Measurements from ENCODE around the gene SH2D4B. TPM values are rescaled to one million over a fixed set of nuclear protein-coding genes. Genes with fewer than 3 reads are reported as not detected.

SH2D4B gene
- total RNA-seq, 2 experiments from 2014 or later, result 0.11 to 0.21 TPM

GRCh38 chr10:80648106-80648505 lies 110.4 kb downstream of the SH2D4B start:
- ChIA-PET POLR2A (no interaction called here), CTCF (no interaction called here)

- ChIA-PET POLR2A (no interaction called here), CTCF (no interaction called here)
These were observed 111.5 kb downstream of the SH2D4B start for GRCh38 chr10:80649183-80649582.

DNA sequence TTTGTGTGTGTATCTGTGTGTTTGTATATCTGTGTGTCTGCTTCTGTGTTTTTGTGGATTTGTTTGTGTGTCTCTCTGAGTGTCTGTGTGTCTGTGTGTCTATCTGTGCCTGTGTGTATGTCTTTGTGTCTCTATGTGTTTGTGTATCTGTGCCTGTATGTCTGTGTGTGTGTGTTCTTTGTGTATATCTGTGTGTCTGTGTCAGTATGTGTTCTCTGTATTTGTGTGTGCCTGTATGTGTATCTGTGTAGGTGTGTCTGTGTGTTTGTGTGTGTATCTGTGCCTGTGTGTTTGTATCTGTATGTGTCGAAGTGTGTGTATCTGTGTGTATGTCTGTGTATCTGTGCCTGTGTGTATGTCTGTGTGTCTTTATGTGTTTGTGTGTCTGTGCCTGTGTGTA lies 118.2 kb downstream of the SH2D4B start:
- POLR2A ChIA-PET, result no interaction called here
- CTCF ChIA-PET, result no interaction called here

- ChIA-PET CTCF (no interaction called here), POLR2A (no interaction called here)
These were observed 120.4 kb downstream of the SH2D4B start for GRCh38 chr10:80658068-80658467.

DNA sequence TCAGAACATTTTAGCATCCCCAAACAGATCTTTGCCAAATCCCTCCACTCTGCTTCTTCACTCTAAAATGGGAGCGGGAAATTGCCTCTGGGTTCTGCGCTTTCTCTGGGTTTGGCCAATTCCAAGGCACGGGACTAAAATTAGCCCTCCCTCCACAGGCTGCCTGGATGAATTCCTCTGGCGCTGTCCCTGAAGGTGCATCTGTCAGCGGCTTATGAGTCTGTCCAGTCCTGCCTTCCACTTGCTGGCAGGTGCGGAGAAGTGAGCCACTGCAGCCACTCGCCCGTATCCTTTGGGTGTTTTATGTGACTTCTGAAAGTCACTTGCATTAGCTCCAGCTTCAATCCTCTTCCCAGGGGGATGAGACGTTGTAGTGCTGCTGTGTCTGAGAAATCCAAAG lies 121.6 kb downstream of the SH2D4B start:
- POLR2A ChIA-PET, result no interaction called here
- CTCF ChIA-PET, result no interaction called here

DNA sequence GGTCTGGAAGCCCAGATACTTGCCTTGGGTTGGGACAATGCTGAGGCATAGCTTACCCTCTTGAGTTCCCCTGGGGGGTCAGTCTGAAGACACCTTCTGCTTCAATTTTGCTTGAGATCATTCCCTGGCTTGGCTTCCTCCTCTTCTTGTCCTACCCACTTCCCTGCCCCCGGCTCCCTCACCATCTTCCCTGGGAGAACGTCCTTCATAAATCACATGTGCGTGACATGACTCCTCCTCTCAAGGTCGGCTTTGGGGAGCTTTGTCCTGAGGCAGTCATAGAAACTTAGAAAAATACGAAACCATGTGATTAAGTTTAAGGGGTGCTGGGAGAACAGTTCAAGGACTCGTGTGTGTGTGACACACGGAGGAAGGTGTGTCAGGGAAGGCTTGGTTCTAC lies 122.6 kb downstream of the SH2D4B start:
- ChIA-PET CTCF (no interaction called here), POLR2A (no interaction called here)

- ChIA-PET POLR2A (no interaction called here), CTCF (interaction anchor here (2.3 kb wide), 1 partner anchor 11 kb away, joined by 9 read pairs; no protein-coding TSS in a partner anchor)
These were observed 123.0 kb downstream of the SH2D4B start for GRCh38 chr10:80660736-80661135.

DNA sequence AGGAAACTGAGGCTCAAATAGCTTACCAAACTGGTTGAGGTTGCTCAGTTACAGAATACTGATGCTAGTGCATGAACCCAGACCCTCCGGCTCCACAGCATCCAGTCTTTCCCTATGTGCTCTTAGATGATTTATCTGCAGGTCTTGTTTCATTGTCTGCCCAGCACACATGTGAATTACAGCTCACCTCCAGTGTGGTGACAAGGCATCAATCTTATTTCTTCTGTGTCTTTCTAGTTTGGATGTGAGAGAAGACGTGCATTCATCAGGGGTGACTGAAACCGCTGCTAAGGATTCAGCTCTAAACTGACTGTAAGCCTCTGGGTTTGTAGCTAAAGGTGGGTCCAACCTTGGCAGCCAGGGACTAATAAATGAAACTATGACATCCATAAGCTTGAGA lies 123.8 kb downstream of the SH2D4B start:
- CTCF ChIA-PET, result interaction anchor here (2.3 kb wide), 1 partner anchor 10 kb away, joined by 9 read pairs; no protein-coding TSS in a partner anchor
- POLR2A ChIA-PET, result no interaction called here

DNA sequence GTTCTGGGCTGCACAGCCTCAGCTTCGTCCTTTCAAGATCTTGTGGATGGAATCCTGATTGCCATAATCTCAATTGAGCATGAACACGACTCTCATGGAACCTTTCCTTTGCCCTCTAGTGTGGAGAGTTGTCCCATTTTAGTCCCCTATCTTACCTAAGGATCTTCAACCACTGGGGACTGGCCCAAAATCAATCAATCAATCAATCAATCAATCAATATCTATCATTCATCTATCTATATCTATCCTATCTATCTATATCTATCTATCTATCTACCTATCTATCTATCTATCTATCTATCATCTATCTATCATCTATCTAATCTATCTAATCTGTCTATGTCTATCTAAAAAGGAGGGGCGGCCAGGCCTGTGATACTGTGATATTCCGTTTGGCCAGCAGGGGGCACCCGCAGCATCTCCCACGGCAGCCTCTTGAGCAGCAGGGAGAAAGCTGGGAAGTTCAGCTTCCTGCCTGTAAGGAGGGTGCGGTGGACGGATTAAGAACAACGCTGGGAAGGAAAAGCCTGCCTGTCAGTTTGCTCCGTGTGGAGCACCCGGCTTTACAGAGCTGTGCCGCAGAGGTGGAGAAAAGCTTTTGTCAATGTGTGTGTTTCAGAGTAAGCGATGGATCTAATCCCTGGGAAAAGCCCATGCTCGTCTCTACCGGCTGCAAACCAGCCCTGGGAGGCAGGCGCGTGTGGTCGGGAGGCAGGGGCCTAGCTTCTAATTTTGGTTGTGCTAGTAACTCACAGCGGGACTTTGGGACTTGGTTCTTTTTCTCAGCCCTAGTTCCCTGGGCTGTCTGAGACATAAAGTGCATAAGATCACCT lies 124.9 kb downstream of the SH2D4B start:
- ChIA-PET CTCF (interaction anchor here (1.0 to 2.3 kb wide), 3 partner anchors 9 to 13 kb away, joined by 3 to 9 read pairs (median 5); no protein-coding TSS in a partner anchor), POLR2A (no interaction called here)

- CTCF ChIA-PET, result interaction anchor here (0.6 to 2.2 kb wide), 5 partner anchors 11 to 292 kb away, joined by 3 to 6 read pairs (median 3); no protein-coding TSS in a partner anchor
- POLR2A ChIA-PET, result no interaction called here
These were observed 126.5 kb downstream of the SH2D4B start for GRCh38 chr10:80664071-80664680.

DNA sequence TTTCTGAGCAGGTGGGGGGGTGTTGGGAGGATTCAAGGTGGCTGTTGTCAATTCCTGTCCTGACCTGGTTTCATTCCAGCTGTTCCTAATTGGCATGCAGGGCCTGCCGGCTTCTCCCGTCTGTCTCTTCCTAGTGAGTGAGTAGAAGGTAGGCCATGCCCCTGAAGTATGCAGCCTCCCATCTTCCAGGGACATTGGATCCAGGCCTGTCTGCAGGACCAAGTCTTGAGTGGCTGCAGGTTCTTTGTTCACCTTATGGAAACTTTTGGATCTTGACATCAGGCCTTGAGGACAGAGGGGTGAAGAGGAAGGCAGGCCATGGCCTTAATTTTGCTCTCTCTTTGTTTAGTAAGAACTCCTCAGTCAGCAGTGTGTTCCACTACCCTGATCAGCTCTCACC lies 131.8 kb downstream of the SH2D4B start:
- CTCF ChIA-PET, result no interaction called here
- POLR2A ChIA-PET, result no interaction called here

GRCh38 chr10:80670774-80671173 lies 133.1 kb downstream of the SH2D4B start:
- CTCF ChIA-PET, result interaction anchor here (1.9 kb wide), 1 partner anchor 9 kb away, joined by 9 read pairs; no protein-coding TSS in a partner anchor
- POLR2A ChIA-PET, result no interaction called here

DNA sequence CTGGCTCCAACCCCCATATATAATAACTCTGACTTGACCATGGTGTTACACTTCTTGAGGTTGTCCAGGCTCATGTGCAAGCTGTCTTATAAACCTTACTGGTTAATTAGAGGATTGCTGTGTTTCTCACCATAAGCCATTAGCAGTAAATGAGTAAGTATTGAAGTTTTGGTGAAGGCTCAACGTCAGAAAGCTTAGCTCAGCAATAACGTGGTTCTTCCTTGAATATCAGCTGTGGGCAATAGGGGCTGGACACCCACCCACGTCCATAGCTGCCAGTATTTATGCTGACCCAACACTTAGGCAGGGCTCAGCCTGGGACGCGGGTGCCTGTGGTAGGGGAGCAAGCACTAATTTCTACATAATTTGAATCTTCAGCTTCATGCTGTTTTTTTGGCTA lies 134.1 kb downstream of the SH2D4B start:
- ChIA-PET POLR2A (no interaction called here), CTCF (interaction anchor here (1.9 kb wide), 1 partner anchor 10 kb away, joined by 9 read pairs; no protein-coding TSS in a partner anchor)

DNA sequence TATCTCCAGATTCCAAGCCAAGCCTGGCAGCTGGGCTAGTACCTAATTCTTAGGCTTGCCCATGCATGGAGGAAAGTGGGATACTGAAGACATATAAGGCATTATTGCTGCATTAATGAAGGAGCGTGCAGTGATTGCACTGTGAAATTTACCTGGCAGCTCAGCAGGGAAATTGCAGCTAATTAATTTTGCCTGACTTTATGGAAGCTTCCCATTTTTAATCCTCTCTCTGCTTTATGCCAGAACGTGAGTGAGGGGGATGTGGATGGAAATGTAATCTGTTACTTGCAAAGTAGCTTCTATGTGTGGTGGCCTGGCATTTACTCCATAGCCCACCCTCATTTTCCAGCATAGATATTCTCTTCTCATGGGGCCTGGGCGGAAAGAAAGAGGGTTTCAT lies 134.9 kb downstream of the SH2D4B start:
- POLR2A ChIA-PET, result no interaction called here
- CTCF ChIA-PET, result interaction anchor here (1.9 kb wide), 1 partner anchor 11 kb away, joined by 9 read pairs; no protein-coding TSS in a partner anchor

DNA sequence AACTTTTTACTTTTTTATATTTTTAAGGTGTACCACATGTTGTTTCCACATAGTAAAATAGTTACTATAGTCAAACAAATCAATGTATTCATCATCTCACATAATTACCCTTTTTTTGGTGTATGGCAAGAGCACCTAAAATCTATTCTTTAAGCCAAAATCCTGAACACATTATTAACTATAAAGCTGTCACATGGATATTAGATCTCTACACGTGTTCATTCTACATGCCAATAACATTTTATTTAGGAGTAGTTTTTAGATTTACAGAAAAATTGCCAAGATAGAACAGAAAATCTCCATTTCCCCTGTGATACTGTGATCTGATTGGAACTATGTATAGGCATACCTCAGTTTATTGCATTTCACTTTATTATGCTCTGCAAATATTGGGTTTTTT lies 137.1 kb downstream of the SH2D4B start:
- POLR2A ChIA-PET, result no interaction called here
- CTCF ChIA-PET, result interaction anchor here (1.8 kb wide), 1 partner anchor 12 kb away, joined by 5 read pairs; no protein-coding TSS in a partner anchor

- CTCF ChIA-PET, result no interaction called here
- POLR2A ChIA-PET, result no interaction called here
These were observed 143.4 kb downstream of the SH2D4B start for GRCh38 chr10:80681142-80681541.

GRCh38 chr10:80684259-80684658 lies 146.6 kb downstream of the SH2D4B start:
- CTCF ChIA-PET, result no interaction called here
- POLR2A ChIA-PET, result no interaction called here

GRCh38 chr10:80685355-80685754 lies 147.7 kb downstream of the SH2D4B start:
- ChIA-PET POLR2A (no interaction called here), CTCF (no interaction called here)

- POLR2A ChIA-PET, result no interaction called here
- CTCF ChIA-PET, result no interaction called here
These were observed 149.2 kb downstream of the SH2D4B start for GRCh38 chr10:80686734-80687475.

DNA sequence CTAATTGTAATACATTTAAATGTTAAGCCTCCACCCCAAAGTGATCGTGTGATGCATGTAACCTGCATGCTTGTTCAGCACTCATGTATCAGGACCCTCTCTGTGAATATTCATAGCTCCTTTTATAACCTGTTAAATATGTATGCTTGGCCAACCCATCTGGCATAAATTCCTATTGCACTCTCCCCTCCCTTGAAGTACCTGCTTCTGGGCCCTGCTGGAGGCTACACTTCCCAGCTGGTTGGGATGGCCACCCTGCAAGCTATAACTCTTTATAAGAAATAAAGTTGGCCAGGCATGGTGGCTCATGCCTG lies 149.7 kb downstream of the SH2D4B start:
- POLR2A ChIA-PET, result no interaction called here

DNA sequence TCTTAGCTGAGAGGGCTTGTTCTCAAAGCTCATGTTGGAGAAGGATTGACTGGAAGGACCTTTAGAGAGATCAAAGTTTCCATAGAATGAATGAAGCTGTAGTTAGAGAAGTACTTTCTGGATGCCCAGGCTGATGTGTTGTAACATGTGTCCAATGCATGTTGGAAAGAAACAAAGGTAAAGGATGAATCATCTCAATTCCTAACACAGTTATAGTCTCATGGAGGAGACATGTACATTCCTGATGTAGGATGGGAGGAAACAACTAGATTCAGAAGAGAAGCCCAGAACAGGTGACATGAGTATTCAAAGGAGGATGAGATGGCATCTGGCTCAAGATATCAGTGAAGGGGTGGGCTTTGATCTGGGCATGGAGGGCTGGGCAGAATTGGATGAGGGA lies 152.7 kb downstream of the SH2D4B start:
- CTCF ChIA-PET, result no interaction called here
- POLR2A ChIA-PET, result no interaction called here

More for the DNA sequence above, 149.7 kb downstream of the SH2D4B start:
- CTCF ChIA-PET, result no interaction called here

All from activated CD8-positive, alpha-beta memory T cell treated with anti-CD3 and anti-CD28 coated beads for 36 hours (primary cell).